ENCODE results near the gene MSX1. TPM values are rescaled to one million over a fixed set of nuclear protein-coding genes. Genes with fewer than 3 reads are reported as not detected.

MSX1 gene
- total RNA-seq: 4.9 and 5.7 TPM in 2 replicates

DNA sequence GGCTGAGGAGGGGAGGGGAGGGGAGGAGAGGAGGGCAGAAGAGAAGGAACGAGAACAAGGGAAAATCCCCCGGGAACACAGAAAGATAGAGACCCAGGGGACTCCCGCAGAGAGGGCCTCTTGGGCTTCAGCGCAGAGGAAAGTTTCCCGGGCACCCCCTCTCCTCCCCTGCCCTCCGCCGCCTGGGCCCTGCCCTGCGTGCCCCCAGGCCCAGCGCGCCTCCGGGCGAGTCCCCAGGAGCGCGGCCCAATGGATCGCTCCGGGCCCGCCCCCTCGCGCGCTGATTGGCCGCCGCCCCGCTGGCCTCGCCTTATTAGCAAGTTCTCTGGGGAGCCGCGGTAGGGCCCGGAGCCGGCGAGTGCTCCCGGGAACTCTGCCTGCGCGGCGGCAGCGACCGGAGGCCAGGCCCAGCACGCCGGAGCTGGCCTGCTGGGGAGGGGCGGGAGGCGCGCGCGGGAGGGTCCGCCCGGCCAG, at the start of gene MSX1:
Gene MSX1 (plus strand): TSS at position 341 of the 474 bp plus-strand sequence. CDS start 235 bp downstream, outside the sequence.

Other genes with a start within 250 kb of the MSX1 start
- 1.5 and 12.2 TPM in 2 replicates for gene CYTL1, start 159.8 kb downstream of the MSX1 start, total RNA-seq
- gene STK32B, start 191.8 kb downstream of the MSX1 start, total RNA-seq: 0.47 and 1.7 TPM in 2 replicates

Measured in pericardium fibroblast (primary cell).